ENCODE results near the gene STK16.
A peak's percentile ranks its signal among the peaks of the same experiment; 100 is the strongest.
"Not testable (repeated sequence)": the region's sequence is repeated elsewhere in the genome, so short reads cannot be mapped to it uniquely, and the experiment has no call there.

The STK16 gene

GRCh38 chr2:219245148-219245898 lies at the start of gene STK16, which contains the start of gene GLB1L:
Gene STK16 (plus strand): TSS chr2:219245479. CDS start chr2:219246000, 521 bp downstream.
Gene GLB1L (minus strand): TSS chr2:219245444. CDS start chr2:219243573, 1,871 bp downstream.
- DNase-seq, result peak; percentile 80

- DNase-seq, result no peak
Measured at GRCh38 chr2:219197388-219197787, 47.9 kb upstream of the STK16 start.

- DNase-seq, result no peak
Measured at GRCh38 chr2:219198974-219199373, 46.3 kb upstream of the STK16 start.

DNA sequence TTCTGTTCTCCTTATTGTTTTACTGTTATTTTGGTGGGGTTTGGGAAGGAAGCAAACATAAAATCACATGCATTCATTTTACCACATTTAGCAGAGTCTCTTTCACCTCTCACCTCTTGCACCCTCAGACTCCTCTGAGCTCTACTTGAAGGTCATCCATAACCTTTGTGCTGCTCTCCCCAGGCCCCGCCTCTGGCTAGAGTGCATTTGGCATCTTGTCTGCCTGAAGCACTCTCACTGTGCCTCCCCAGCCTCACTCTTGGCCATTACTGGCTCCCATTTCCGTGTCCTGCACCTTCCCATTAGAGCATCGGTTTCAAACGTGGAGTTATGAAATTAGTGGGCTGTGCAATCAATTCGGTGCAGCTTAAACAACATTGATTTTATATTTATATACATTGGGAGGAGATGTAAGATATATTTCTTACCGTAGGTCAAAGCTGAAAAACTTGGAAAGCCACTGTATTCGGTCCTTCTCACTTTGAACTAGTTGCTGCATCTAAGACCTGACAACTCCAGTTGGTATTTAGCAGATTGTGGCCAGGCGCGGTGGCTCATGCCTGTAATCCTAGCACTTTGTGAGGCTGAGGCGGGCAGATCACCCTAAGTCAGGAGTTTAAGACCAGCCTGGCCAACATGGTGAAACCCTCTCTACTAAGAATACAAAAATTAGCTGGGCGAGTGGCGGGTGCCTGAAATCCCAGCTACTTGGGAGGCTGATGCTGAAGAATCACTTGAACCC lies 45.6 kb upstream of the STK16 start:
- DNase-seq, result no peak

- DNase-seq, result peak; percentile 21
Measured at GRCh38 chr2:219200502-219201326, 44.6 kb upstream of the STK16 start.

DNA sequence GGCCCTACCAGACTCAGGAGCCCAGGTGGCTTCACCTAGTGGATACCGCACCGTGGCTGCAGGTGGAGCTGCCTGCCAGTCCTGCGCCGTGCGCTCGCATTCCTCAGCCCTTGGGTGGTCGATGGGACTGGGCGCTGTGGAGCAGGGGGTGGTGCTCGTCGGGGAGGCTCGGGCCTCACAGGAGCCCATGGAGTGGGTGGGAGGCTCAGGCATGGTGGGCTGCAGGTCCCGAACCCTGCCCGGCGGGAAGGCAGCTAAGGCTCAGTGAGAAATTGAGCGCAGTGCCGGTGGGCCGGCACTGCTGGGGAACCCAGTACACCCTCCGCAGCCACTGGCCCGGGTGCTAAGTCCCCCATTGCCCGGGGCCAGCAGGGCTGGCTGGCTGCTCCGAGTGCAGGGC lies 43.9 kb upstream of the STK16 start:
- not testable (repeated sequence) for DNase-seq

- DNase-seq, result no peak
Measured at GRCh38 chr2:219204425-219205164, 40.7 kb upstream of the STK16 start.

DNA sequence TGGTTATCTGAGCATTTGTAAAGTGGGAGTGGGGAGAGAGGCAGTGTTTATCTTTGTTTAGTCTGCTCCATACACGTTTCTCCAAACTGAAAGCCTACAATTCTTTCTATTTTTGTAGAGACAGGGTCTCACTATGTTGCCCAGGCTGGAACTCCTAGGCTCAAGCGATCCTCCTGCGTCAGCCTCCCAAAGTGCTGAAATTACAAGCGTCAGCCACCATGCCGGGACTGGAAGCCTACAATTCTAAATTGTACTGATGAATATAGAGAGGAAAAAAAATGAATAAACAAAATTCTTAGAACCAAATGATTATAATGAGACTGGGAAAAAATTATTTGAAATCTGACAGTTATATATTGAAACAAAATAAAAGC lies 40.1 kb upstream of the STK16 start:
- DNase-seq, result no peak

GRCh38 chr2:219205981-219206327 lies 39.3 kb upstream of the STK16 start:
- no peak for DNase-seq

DNA sequence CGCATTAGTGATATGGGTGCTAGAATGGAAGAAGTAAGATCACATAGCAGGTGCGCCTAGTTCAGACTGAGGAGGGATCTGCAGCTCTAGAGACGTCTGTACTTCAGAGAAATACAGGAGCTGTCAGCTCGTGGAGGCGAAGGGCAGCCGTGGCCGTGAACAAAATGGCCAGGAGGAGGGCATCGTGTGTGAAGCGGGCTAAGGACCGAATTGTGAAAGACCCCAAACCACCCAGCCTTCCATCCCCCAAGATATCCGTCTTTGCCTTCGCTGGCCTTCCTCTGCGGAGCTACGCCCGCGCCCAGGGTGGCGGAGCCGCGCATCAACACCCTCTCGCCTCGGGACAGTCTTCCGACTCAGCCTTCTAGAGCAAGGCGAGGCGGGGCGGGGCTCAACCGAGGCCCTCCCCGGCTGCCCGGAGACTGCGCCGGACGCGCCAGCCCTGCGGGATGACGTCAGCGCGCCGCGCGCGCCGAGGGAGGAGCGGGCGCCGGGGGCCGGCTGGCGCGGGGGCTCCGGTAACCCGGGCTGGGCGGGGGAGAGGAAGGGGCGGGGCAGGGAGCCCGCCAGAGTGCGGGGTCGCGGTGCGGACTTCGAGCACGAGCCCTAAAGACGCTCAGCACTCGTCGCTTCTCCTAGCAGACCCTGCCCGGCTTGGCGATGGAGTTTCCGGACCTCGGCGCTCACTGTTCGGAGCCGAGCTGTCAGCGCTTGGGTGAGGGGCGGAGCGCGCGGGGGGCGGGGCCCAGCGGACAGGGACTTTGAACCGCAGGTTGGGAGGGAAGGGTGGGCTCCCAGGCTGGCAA lies 38.7 kb upstream of the STK16 start, which contains the start of gene ZFAND2B:
ZFAND2B (plus strand) TSS at position 455 of the 806 bp plus-strand sequence; CDS start at position 661, 206 bp downstream.
- peak; percentile 83 for DNase-seq

DNA sequence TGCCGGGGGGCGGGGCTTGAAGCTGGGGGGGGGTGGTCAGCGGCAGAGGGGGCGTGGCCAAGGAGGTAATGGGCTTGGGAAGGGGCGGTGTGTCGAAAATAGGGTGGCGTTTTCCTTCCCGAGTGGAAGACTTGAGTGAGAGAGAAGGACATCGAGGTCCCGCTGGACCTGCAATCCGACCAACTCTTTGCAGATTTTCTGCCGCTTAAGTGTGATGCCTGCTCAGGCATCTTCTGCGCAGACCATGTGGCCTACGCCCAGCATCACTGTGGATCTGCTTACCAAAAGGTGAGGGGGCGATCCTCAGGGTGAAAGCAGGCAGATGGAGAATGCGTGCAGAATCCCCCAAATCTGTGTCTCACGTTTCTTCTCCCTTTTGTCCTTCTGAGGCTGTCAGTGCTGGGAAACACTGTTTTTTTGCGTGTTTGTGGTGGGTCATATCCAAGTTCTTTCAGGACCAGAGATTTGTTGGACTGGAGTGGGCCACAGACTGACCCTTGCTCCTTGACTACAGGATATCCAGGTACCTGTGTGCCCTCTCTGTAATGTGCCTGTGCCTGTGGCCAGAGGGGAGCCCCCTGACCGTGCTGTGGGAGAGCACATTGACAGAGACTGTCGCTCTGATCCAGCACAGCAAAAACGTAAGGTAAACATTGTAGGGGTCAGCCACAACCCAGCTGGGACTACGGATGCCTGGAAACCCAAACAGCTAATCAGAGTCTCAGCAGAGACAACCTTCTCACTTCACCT lies 38.0 kb upstream of the STK16 start:
- no peak for DNase-seq

GRCh38 chr2:219207884-219208740 lies 37.2 kb upstream of the STK16 start:
- no peak for DNase-seq

DNA sequence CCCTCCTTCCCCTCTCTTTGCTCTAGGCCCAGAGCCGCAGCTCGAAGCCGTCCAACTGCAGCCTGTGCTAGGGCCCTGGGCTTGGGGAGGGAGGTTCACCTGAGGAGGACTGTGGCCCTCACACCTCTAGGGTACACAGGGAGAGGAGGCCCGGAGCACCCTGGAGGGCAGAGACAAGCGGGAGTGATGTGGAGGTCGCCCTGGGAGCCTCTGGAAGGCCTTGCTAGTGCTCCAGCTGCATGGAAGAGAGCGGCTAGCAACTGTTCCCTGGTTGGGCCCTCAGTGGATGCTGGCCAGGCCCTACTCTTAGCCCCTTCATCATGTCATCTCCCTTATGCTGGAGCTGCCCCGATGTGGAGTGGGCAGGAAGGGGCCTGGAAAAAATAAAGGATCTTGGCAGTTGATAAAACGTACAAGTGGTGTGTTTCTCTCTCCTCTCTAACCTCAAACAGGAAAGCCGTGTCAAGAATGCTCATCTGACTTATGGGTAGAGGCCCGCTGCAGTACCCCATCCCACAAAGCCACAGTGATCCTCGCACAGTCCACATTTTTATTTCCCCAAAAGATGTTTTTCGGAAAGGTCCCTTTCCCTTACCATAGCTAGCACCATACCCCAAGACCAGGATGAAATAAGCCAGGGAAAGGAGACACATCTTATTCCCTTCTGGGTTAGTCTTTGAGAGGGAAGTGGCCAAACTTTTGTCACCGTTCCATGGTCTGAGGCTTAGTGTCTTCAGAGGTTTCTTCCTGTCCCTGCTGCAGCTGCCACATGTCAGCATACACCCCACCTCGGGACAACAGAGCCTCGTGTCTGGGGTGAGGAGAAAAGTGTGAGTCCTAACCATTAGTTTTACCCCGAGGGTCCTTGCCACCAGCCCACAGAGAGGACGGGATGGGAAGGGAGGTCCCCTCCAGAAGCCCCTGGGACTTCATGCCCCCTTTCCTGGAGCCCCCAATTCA lies 35.8 kb upstream of the STK16 start:
- no peak for DNase-seq

DNA sequence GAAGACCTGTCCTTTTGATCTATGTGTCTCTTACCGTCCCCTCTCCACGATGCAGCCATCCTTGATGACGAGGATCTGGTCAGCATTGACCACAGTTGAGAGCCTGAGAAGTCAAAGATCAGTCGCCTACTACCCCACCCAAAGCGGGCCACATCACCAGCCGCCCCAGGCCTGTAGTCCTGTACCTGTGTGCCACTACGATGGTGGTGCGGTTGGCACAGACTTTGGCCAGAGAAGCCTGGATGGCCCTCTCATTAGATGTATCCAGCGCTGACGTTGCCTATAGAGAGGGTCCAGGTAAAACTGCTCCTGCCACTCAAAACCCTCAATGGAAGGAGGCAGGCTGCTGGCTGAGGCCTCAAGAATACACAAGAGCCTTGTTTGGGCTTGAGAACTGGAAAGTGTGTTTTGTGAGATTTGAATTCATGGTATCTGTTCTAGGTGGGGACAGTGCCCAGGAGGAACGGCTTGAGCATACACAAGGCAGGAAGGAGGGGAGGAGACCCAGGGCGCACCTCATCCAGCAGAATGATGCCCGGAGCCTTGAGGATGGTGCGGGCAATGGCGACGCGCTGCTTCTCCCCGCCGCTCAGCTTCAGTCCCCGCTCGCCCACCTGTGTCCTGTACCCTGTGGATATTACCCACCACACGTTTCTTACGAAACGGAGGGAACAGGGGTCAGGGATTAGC lies 34.9 kb upstream of the STK16 start:
- no peak for DNase-seq

- no peak for DNase-seq
Measured at GRCh38 chr2:219210886-219211362, 34.4 kb upstream of the STK16 start.

- DNase-seq, result no peak
Measured at GRCh38 chr2:219213026-219213415, 32.3 kb upstream of the STK16 start.

DNA sequence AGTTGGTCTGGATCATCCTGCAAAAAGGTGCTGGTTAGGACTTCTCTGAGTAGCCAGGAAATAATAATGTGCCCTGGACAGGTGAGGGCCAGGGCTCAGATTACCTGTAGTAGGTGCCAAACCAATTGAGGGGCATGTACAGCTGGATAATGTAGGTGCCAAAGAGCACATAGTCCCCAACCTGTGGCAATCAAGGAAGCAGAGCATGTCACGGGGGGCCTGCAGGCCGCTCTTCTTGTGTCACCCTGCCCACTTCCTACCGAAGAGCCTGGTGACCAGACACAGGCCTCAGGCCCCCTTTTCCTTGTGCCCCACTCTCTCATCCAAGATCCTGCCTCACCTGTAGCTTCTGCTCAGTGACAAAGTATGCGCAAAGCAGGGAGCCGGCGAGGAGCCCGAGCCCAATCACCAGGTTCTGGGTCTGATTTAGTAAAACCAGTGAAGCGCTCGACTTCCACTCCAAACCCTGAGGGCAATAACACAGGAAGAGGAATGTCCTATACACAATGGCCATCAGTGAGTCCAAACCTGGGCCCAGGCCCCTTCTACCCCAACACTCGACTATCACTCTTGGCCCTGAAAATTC lies 31.7 kb upstream of the STK16 start:
- DNase-seq, result no peak

GRCh38 chr2:219214141-219214540 lies 31.1 kb upstream of the STK16 start:
- DNase-seq, result no peak
